Vagina (tissue), 2 donors: ENCODE results near the gene MRPL18. TPM values are rescaled to one million over a fixed set of nuclear protein-coding genes. Genes with fewer than 3 reads are reported as not detected.
A peak's percentile ranks its signal among the peaks of the same experiment; 100 is the strongest.
"Not testable (repeated sequence)": the region's sequence is repeated elsewhere in the genome, so short reads cannot be mapped to it uniquely, and the experiment has no call there.

Source experiments
- DNase-seq, 2 donors: peaks; one replicate each; pipeline ENCODE4 v3.0.0-alpha.2; 2017; ENCODE audit errors: extremely low spot score in 2 of 2
- H3K27ac ChIP-seq: fragments of 200-600 bp; sonication (generic); one replicate; pipeline ENCODE4 v1.5.1; 2019
- H3K27me3 ChIP-seq: fragments of 200-600 bp; sonication (generic); one replicate; pipeline ENCODE4 v1.5.1; 2019
- H3K36me3 ChIP-seq, 2 donors: fragments of 200-600 bp; sonication (generic); one replicate each; pipeline ENCODE4 v1.5.1; 2017 to 2019
- H3K4me1 ChIP-seq: fragments of 200-600 bp; sonication (generic); one replicate; pipeline ENCODE4 v1.5.1; 2019
- H3K4me3 ChIP-seq, 2 donors: fragments of 200-600 bp; sonication (generic); 1 replicate in 1 of 2; 2 replicates in 1 of 2; pipeline ENCODE4 v1.5.1; 2016 to 2019
- H3K9me3 ChIP-seq: fragments of 200-600 bp; sonication (generic); one replicate; pipeline ENCODE4 v1.5.1; 2019
- POLR2A ChIP-seq, 2 donors: fragments of 450-650 bp; IDR thresholded peaks; one replicate each; pipeline ENCODE4 v1.6.1; 2017; ENCODE audit warnings: antibody characterized with exemption in 2 of 2, mild to moderate bottlenecking in 2 of 2, moderate library complexity in 2 of 2
- POLR2AphosphoS5 ChIP-seq, 2 donors: sonication (generic); formaldehyde crosslinking; IDR thresholded peaks; one replicate each; pipeline ENCODE4 v1.9.0; 2017; ENCODE audit warnings: antibody characterized with exemption in 2 of 2, mild to moderate bottlenecking in 2 of 2, low read depth in 1 of 2; ENCODE audit not compliant: insufficient read depth in 1 of 2
- intact Hi-C: fragments of 100-400 bp; cut with DNase I; formaldehyde crosslinking; loops from one replicate; pipeline ENCODE4 v1.15.1; 2023
- total RNA-seq: library from RNA; depleted of rRNA; stranded (reverse); fragments of >200 nt; gene quantifications from one replicate; pipeline ENCODE4 v1.2.3, GENCODE V29; 2016
- TF ChIP-seq, protein P1 (sequence below), 3 experiments: fragments of 450-650 bp in 2 of 3; fragments of 200-600 bp in 1 of 3; sonication (generic) in 1 of 3; IDR thresholded peaks; one replicate each; pipeline ENCODE4 v1.5.1; 2017 to 2019; ENCODE audit warnings: antibody characterized with exemption in 3 of 3, mild to moderate bottlenecking in 2 of 3, moderate library complexity in 2 of 3

Gene MRPL18
- total RNA-seq, 1 donor from 2014 or later, result 58.7 TPM

DNA sequence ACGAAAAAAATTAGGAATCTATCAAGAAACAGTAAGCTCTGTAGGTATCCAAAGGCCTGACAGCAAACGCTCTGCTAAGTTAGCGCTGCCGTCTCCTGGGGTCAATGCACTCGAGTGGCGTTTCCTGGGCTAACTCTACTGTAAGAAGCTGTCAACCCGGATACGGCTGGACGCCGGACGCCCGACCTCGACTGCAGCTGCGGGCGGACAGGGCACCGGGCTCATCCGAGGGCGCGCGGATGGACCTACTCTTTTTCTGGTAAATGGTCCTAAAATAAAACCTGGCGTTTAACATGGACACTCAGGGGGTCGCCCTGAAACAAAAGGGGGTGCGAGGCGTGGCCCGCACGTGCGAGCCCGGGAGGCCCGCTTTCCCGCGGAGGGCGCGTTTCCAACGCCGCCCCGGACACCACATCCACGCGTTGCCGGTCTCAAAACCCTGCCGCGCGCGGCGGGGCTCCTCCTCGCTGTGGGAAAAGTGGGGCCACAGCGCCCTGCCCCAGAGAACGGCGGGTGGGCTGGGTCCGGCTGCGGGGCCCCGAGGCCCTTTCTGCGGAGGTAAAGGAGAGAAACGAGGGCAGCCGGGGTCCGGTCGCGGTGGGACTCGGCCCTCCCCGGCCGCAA is 1.4 kb upstream of the MRPL18 start:
- intact Hi-C loops, result loop anchor here (5.0 kb wide), 1 partner anchor 62 kb away; the partner anchor contains the start of gene WTAP
- H3K4me1 ChIP-seq, result peaks cover 66% of the 10 kb centered on the region
- H3K4me3 ChIP-seq, result peak overlapping the region; percentile 87 to 92
- no peaks in the 10 kb centered on the region for H3K9me3 ChIP-seq
- no peaks in the 10 kb centered on the region for H3K27me3 ChIP-seq
- TF ChIP-seq POLR2A (IDR thresholded peaks at IDR 0.05), result no peak
- TF ChIP-seq POLR2AphosphoS5 (IDR thresholded peaks at IDR 0.05; ENCODE audit: insufficient read depth in 1 of 2, low read depth in 1 of 2), result no peak
- TF ChIP-seq, protein P1, sequence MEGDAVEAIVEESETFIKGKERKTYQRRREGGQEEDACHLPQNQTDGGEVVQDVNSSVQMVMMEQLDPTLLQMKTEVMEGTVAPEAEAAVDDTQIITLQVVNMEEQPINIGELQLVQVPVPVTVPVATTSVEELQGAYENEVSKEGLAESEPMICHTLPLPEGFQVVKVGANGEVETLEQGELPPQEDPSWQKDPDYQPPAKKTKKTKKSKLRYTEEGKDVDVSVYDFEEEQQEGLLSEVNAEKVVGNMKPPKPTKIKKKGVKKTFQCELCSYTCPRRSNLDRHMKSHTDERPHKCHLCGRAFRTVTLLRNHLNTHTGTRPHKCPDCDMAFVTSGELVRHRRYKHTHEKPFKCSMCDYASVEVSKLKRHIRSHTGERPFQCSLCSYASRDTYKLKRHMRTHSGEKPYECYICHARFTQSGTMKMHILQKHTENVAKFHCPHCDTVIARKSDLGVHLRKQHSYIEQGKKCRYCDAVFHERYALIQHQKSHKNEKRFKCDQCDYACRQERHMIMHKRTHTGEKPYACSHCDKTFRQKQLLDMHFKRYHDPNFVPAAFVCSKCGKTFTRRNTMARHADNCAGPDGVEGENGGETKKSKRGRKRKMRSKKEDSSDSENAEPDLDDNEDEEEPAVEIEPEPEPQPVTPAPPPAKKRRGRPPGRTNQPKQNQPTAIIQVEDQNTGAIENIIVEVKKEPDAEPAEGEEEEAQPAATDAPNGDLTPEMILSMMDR (IDR thresholded peaks at IDR 0.05), result no peak
- DNase-seq, result no peak
- H3K27ac ChIP-seq, result peak overlapping the region; percentile 100
- peaks cover 0 to 38% of the 10 kb centered on the region in 2 donors for H3K36me3 ChIP-seq

GRCh38 chr6:159789377-159790148 is 704 bp upstream of the MRPL18 start, which contains the start of gene TCP1:
TSS of gene TCP1 (minus strand) at chr6:159789602. CDS start at chr6:159789468, 134 bp downstream.
- Histone ChIP-seq H3K4me1 (peaks cover 73% of the 10 kb centered on the region), H3K27ac (peak within 1 kb of the TSS; percentile 100), H3K27me3 (no peaks in the 10 kb centered on the region), H3K9me3 (no peaks in the 10 kb centered on the region), H3K36me3 (peaks cover 0 to 37% of the 10 kb centered on the region in 2 donors), H3K4me3 (peak within 1 kb of the TSS; percentile 87 to 92)
- TF ChIP-seq POLR2AphosphoS5 (IDR thresholded peaks at IDR 0.05; ENCODE audit: insufficient read depth in 1 of 2, low read depth in 1 of 2) (peak; percentile 99 to 100), POLR2A (IDR thresholded peaks at IDR 0.05) (peak in 1 of 2 donors; percentile 98)
- TF ChIP-seq, protein P1 (IDR thresholded peaks at IDR 0.05), result no peak
- intact Hi-C loops, result loop anchor here (5.0 kb wide), 2 partner anchors 62 to 97 kb away; partner anchors contain the start of genes SOD2 and WTAP
- DNase-seq, result peak; percentile 99 to 100

DNA sequence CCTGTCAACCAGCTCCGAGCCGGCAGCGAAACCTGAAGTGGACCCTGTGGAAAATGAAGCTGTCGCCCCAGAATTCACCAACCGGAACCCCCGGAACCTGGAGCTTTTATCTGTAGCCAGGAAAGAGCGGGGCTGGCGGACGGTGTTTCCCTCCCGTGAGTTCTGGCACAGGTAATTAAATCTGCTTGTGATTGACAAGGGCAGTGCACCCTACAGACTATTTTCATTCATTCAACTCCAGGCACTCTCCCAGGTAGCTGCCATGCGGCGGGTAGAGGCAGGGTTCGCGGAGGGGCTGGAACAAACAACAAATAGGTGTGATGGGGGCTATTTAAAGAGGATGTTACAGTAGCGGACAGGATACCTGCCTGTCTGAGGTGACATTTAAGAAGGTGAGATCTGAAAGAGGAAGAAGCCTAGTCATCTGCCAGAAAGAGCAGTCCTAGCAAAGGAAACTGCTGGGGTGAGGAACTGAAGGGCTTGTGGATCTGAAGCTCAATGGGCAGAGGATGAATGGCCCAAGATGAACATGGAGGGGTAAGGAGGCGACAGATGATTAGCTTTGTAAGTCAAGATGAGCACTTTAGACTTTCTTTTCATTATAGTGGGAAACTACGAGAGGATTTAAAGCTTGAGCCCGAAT is 810 bp downstream of the MRPL18 start:
- DNase-seq, result no peak
- H3K36me3 ChIP-seq, result peaks cover 0 to 23% of the 10 kb centered on the region in 2 donors
- no peaks in the 10 kb centered on the region for H3K27me3 ChIP-seq
- peak overlapping the region; percentile 87 to 92 for H3K4me3 ChIP-seq
- H3K9me3 ChIP-seq, result no peaks in the 10 kb centered on the region
- H3K27ac ChIP-seq, result peak overlapping the region; percentile 100
- TF ChIP-seq, protein P1 (IDR thresholded peaks at IDR 0.05), result no peak
- TF ChIP-seq POLR2AphosphoS5 (IDR thresholded peaks at IDR 0.05; ENCODE audit: insufficient read depth in 1 of 2, low read depth in 1 of 2), result no peak
- no peak for TF ChIP-seq POLR2A (IDR thresholded peaks at IDR 0.05)
- H3K4me1 ChIP-seq, result peaks cover 64% of the 10 kb centered on the region
- intact Hi-C loops, result loop anchor here (5.0 kb wide), 1 partner anchor 99 kb away; the partner anchor contains the start of gene SOD2

- not testable (repeated sequence) for H3K9me3 ChIP-seq, H3K27me3 ChIP-seq, H3K4me3 ChIP-seq, DNase-seq, H3K27ac ChIP-seq
- Histone ChIP-seq H3K36me3 (peaks cover 0 to 29% of the 10 kb centered on the region in 2 donors), H3K4me1 (peaks cover 39% of the 10 kb centered on the region)
- intact Hi-C loops, result loop anchor here (5.0 kb wide), 1 partner anchor 103 kb away; the partner anchor contains the start of gene SOD2
Observed at GRCh38 chr6:159794976-159795375, 4.7 kb downstream of the MRPL18 start.

- no peak overlapping the region for H3K27ac ChIP-seq
- no peak overlapping the region for H3K4me3 ChIP-seq
- H3K27me3 ChIP-seq, result no peaks in the 10 kb centered on the region
- peaks cover 21% of the 10 kb centered on the region for H3K4me1 ChIP-seq
- intact Hi-C loops, result no loop called here
- peaks cover 0 to 29% of the 10 kb centered on the region in 2 donors for H3K36me3 ChIP-seq
- TF ChIP-seq POLR2A (IDR thresholded peaks at IDR 0.05) (no peak), POLR2AphosphoS5 (IDR thresholded peaks at IDR 0.05; ENCODE audit: insufficient read depth in 1 of 2, low read depth in 1 of 2) (no peak)
- TF ChIP-seq, protein P1 (IDR thresholded peaks at IDR 0.05), result no peak
- DNase-seq, result no peak
- no peaks in the 10 kb centered on the region for H3K9me3 ChIP-seq
Observed at GRCh38 chr6:159797554-159797953, 7.3 kb downstream of the MRPL18 start.
